ENCODE measurements around the gene CMSS1.
A peak's percentile ranks its signal among the peaks of the same experiment; 100 is the strongest.

The CMSS1 gene

DNA sequence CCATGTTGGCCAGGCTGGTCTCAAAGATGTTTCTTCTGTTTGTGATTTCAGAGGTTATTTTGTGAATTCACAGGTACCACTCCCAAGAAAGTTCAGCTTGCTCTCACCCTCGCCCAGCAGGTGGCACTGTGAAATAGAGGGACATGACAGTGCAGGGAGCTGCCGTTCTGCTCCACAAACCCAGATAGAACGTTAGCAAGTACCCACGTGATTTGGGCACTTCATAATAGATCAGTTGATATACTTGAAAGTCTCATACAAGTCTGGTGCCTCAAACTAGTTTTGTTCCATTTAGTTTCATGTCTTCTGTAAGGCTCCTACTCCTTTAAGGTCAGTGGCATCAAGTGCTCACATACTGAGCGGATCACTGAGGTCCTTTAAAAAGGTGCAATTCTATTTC, 251.2 kb downstream of the CMSS1 start:
- Histone ChIP-seq H3K9me3 (ENCODE audit: insufficient read depth, low read depth, low read length) (no peaks in the 10 kb centered on the region), H3K27me3 (ENCODE audit: insufficient read depth, low read length) (no peaks in the 10 kb centered on the region), H3K36me3 (ENCODE audit: insufficient read depth, low read depth, low read length) (no peaks in the 10 kb centered on the region)

DNA sequence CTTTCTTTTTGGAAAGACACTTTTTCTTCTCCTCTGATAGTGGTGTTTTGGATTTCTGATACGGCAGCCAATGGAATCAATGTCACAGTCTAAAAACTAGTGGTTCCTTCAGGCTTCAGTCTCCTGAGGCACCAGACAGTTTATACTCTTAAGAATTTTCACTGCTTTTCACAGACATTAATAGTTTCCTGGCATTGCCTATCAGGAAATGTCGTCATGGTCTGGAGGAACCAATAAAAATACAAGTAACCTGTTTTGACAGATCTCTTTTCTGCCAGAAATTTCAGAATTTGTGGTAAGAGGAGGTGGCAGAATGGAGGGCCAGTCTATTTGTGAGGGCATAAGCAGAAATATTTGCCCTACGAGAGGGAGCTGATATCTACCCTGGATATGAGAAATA, 251.8 kb downstream of the CMSS1 start:
- H3K27me3 ChIP-seq (ENCODE audit: insufficient read depth, low read length): no peaks in the 10 kb centered on the region
- no peaks in the 10 kb centered on the region for H3K9me3 ChIP-seq (ENCODE audit: insufficient read depth, low read depth, low read length)
- no peak overlapping the region for H3K27ac ChIP-seq (ENCODE audit: low read length)
- peaks cover 8% of the 10 kb centered on the region; the same call in 1 of the 2 replicates for H3K4me1 ChIP-seq (ENCODE audit: insufficient read depth, low read length)
- no peak overlapping the region for H3K9ac ChIP-seq (ENCODE audit: low read depth, low read length)
- no peak overlapping the region for H3K4me3 ChIP-seq (ENCODE audit: low read length)
- no peaks in the 10 kb centered on the region for H3K36me3 ChIP-seq (ENCODE audit: insufficient read depth, low read depth, low read length)

More for the DNA sequence above, 251.2 kb downstream of the CMSS1 start:
- Histone ChIP-seq H3K4me1 (ENCODE audit: insufficient read depth, low read length) (peaks cover 5% of the 10 kb centered on the region; the same call in 1 of the 2 replicates), H3K27ac (ENCODE audit: low read length) (no peak overlapping the region), H3K9ac (ENCODE audit: low read depth, low read length) (no peak overlapping the region), H3K4me3 (ENCODE audit: low read length) (no peak overlapping the region)

DNA sequence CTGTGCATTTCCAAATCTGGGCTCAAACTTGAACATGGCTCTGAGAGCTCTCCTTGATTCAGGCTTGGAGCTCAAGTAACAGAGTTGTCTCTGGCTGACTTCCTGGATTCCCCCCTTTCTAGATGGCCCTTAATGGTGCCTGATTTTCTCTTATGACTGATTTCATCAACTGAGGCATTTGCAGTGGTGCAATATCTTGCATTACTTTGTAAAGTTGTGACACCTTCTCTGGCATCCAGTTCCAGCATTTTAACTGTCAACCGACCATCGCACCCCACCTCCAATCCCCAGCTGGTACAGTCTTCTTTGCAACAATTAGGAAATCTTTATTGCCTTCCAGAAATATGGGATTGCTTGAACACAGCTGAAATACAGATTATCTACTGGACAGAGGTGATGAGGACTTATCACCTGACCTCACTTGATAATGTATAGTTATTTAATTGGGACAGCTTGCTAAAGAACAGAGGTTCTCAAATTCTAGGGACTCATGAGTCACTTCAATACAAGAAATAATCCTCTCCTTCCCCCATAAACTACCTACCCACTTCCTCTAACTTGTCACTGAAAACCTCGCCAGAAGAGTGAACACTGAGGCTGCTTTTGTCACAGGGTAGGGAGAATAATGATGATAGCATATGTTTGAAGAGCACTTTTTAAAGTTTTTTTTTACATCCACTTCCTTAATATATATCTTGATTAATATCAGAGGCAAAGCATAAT, 254.8 kb downstream of the CMSS1 start:
- no peaks in the 10 kb centered on the region for H3K36me3 ChIP-seq (ENCODE audit: insufficient read depth, low read depth, low read length)
- H3K9ac ChIP-seq (ENCODE audit: low read depth, low read length): no peak overlapping the region
- no peak overlapping the region for H3K4me3 ChIP-seq (ENCODE audit: low read length)
- H3K27me3 ChIP-seq (ENCODE audit: insufficient read depth, low read length): no peaks in the 10 kb centered on the region
- H3K9me3 ChIP-seq (ENCODE audit: insufficient read depth, low read depth, low read length): no peaks in the 10 kb centered on the region
- H3K27ac ChIP-seq (ENCODE audit: low read length): no peak overlapping the region
- peaks cover 8% of the 10 kb centered on the region; the same call in 1 of the 2 replicates for H3K4me1 ChIP-seq (ENCODE audit: insufficient read depth, low read length)

DNA sequence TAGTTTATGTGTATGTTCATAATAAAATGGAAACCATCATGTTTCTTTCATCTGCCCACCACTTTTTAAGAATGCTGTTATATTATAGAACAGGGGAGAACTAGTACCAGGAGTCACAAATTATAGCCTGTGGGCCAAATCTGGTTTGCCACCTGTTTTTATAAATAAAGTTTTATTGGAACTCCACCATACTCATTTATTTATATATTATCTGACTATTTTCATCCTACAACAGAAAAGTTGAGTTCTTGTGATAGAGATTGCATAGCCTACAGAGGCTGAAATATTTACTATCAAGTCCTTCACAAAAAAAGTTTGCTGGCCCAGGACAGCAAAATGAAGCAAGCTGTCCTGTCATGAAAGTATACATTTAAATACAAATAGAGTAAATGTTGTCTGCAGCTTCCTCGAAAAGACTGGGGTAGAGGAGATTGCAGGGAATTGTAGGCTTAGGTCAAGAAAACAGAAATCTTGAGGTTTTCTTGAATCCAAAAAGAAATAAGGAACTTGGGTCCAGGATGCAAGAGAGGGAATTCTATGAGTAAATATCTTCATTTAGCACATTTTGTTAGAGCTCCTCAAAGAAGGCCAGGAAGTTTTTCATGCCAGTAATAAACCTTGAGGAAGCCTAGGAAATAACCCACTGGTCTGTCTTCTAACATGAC, 255.5 kb downstream of the CMSS1 start:
- H3K27ac ChIP-seq (ENCODE audit: low read length): peak overlapping the region; percentile 3
- H3K4me1 ChIP-seq (ENCODE audit: insufficient read depth, low read length): peaks cover 8% of the 10 kb centered on the region; the same call in 1 of the 2 replicates

DNA sequence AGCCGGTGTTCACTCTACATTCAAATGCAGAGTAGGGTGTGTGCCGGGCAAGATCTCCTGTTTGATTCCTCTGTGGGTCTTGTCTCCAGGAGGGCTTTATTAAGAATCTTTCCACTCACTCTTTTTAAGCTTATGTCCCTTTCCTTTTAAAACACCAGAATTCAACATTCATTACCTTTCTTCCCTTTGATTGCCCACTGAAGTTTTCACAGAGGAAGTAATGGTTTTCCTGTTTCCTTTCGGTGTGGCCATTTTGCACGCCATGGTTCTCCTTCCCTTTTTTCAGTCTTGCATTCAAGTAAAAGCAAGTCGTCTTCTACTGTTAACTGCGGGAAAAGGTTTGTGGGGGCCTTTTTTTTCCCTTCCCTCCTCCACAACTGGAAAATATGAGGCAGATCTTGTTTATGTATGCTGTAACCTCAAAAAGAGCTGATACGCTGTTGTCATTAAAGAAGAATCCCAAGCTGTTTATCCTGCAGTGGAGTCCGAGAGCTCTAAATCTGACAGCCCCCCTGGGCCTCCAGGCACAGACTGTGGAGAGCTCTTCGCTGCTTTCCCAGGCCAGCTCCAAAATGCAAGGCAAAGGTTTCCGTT, 256.1 kb downstream of the CMSS1 start:
- Histone ChIP-seq H3K9me3 (ENCODE audit: insufficient read depth, low read depth, low read length) (no peaks in the 10 kb centered on the region), H3K9ac (ENCODE audit: low read depth, low read length) (peak overlapping the region; percentile 1; the same call in 1 of the 2 replicates), H3K36me3 (ENCODE audit: insufficient read depth, low read depth, low read length) (no peaks in the 10 kb centered on the region), H3K27ac (ENCODE audit: low read length) (peak overlapping the region; percentile 3), H3K27me3 (ENCODE audit: insufficient read depth, low read length) (no peaks in the 10 kb centered on the region), H3K4me1 (ENCODE audit: insufficient read depth, low read length) (peaks cover 8% of the 10 kb centered on the region; the same call in 1 of the 2 replicates), H3K4me3 (ENCODE audit: low read length) (peak overlapping the region; percentile 43; the same call in 1 of the 2 replicates)

More for the DNA sequence above, 255.5 kb downstream of the CMSS1 start:
- Histone ChIP-seq H3K9me3 (ENCODE audit: insufficient read depth, low read depth, low read length) (no peaks in the 10 kb centered on the region), H3K36me3 (ENCODE audit: insufficient read depth, low read depth, low read length) (no peaks in the 10 kb centered on the region), H3K9ac (ENCODE audit: low read depth, low read length) (no peak overlapping the region; the same call in 1 of the 2 replicates), H3K27me3 (ENCODE audit: insufficient read depth, low read length) (no peaks in the 10 kb centered on the region), H3K4me3 (ENCODE audit: low read length) (peak overlapping the region; percentile 43; the same call in 1 of the 2 replicates)

DNA sequence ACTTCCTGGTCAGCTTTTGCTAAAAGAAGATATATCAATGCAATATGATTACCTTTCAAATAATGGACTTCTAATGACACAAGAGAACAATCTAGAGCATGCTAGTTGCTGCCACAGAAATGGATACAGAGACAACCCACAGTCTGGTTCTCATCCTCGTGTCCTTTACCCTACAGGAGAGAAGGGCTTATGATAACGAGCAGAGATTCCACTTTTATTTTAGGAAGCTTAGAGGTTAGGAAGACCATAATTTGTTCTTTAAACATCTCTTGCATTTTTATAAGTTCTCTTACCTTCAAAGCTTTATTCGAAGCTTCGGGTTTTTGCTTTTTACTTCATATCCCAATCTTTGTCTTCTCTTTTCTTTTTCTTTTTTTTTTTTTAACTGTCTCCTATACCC, 257.5 kb downstream of the CMSS1 start:
- peaks cover 8% of the 10 kb centered on the region; the same call in 1 of the 2 replicates for H3K4me1 ChIP-seq (ENCODE audit: insufficient read depth, low read length)
- no peak overlapping the region for H3K9ac ChIP-seq (ENCODE audit: low read depth, low read length)
- no peaks in the 10 kb centered on the region for H3K27me3 ChIP-seq (ENCODE audit: insufficient read depth, low read length)
- H3K4me3 ChIP-seq (ENCODE audit: low read length): no peak overlapping the region
- H3K9me3 ChIP-seq (ENCODE audit: insufficient read depth, low read depth, low read length): no peaks in the 10 kb centered on the region
- no peaks in the 10 kb centered on the region for H3K36me3 ChIP-seq (ENCODE audit: insufficient read depth, low read depth, low read length)
- H3K27ac ChIP-seq (ENCODE audit: low read length): no peak overlapping the region

DNA sequence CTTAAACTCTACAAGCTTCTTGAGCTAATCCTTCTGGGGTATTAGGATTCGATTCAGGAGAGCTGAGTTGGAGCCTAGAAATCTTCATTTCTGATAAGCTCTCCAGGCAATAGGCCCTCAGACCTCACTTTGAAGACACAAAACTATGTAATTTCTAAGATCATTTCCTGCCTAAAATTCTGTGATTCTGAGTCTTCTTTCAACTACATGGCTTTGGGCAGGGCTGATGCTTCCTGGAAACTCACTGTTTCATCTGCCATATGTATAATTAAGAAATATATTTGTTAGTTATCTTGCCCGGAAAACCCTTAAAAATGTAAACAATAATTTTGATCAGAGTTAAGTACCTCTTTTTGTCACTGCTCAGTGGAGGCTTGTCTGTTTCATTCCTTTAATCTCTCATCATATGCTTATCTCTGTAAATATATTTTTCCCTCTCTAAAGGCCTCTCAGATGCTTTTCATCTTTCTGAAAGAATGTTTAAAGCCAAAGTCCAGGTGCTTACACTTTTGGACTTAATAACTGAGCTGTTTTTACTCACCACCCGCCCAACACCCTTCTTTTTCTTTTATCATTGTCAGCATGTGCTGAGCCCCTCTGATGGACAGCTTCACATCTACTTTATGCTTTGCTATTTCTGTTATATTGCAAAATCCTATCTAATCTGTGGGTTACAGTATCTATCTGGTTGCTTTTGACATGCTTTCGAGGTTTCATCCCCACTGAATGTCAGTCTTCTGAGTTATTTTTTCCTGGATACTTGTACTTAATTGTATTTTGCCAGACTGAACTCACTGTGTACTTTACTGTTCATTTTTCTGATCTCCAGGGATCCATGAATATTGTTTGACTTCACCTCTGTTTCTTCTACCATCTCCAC, 258.4 kb downstream of the CMSS1 start:
- Histone ChIP-seq H3K27ac (ENCODE audit: low read length) (no peak overlapping the region), H3K4me3 (ENCODE audit: low read length) (no peak overlapping the region)

DNA sequence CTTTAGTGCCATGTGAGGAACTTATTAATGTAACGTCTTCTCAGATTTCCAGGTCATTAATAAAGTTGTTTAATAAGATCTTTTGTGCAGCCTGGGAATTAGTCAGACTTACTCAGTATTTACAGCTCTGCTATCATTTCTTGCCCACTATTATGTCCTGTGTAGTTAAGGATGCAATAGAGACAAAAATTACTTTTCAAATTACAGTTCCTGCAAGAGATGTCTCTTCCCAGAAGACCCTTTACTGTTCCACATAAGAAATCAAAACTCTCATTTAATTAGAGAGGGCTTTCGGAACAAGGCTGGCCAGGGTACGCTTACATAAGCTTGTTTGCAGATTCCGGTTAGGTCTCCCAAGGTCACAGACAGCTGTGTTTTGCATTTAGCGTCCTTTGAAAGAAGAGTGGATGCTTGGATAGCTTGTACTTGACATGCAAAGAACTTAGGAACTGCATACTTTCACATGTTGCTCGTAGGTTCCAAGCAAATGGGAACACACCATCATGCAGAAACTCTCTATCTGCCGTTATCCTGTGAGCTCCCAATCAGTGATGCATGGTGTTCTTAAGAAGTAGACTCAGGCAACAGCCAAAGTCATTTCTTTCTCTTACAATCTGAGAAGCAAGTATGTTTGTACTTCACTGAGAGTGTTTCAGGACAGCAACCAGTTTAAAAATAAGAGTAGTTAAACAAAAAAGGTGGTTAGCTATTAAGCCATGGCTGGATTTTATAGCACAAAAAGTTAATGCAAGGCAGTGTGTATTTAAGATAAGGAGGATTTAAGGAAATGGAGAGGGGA, 259.3 kb downstream of the CMSS1 start:
- H3K9ac ChIP-seq (ENCODE audit: low read depth, low read length): no peak overlapping the region
- H3K36me3 ChIP-seq (ENCODE audit: insufficient read depth, low read depth, low read length): no peaks in the 10 kb centered on the region
- H3K4me1 ChIP-seq (ENCODE audit: insufficient read depth, low read length): peaks cover 8% of the 10 kb centered on the region; the same call in 1 of the 2 replicates
- H3K27me3 ChIP-seq (ENCODE audit: insufficient read depth, low read length): no peaks in the 10 kb centered on the region
- H3K9me3 ChIP-seq (ENCODE audit: insufficient read depth, low read depth, low read length): no peaks in the 10 kb centered on the region
- no peak overlapping the region for H3K4me3 ChIP-seq (ENCODE audit: low read length)
- no peak overlapping the region for H3K27ac ChIP-seq (ENCODE audit: low read length)

More for the DNA sequence above, 258.4 kb downstream of the CMSS1 start:
- Histone ChIP-seq H3K9me3 (ENCODE audit: insufficient read depth, low read depth, low read length) (no peaks in the 10 kb centered on the region), H3K4me1 (ENCODE audit: insufficient read depth, low read length) (peaks cover 8% of the 10 kb centered on the region; the same call in 1 of the 2 replicates), H3K27me3 (ENCODE audit: insufficient read depth, low read length) (no peaks in the 10 kb centered on the region), H3K9ac (ENCODE audit: low read depth, low read length) (no peak overlapping the region), H3K36me3 (ENCODE audit: insufficient read depth, low read depth, low read length) (no peaks in the 10 kb centered on the region)

DNA sequence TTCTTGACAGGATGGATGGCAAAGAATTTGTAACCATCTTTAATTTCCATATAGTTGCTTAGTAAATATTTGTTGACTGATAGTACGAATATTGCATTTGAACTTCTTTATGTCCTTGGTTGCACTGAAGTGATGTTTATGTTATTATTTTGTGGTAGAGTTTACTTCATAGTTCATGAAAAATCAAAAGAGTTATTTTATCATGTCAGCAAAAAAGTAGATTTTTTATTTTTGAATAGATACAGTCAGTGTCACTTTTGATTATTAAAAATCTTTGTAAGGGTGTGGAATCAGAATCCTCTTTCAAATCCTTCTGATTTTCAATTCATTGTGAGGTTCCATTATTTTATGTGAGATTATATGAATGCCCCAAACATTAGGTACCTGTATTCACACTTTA, 261.7 kb downstream of the CMSS1 start:
- H3K4me1 ChIP-seq (ENCODE audit: insufficient read depth, low read length): peaks cover under 1% of the 10 kb centered on the region; the same call in 1 of the 2 replicates

DNA sequence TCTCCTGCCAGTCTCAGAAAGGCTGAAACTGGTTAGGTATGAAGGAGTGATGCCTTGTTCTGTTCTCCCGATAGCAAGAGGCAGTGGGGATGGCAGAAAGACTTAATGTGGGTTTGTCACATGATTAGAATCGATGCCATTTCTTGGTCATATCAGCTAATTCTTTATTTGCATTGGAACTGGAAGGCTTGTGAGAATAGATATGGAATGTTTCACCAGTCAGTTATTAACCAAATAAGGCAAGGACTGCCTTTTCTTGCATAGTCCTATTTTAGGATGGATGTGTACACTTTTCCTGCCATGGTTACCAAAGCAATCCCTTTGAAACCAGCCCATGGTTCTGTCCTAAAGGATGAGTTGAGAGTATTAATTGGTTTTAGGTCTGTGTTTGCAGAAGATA, 262.9 kb downstream of the CMSS1 start:
- no peak overlapping the region for H3K27ac ChIP-seq (ENCODE audit: low read length)
- H3K9me3 ChIP-seq (ENCODE audit: insufficient read depth, low read depth, low read length): no peaks in the 10 kb centered on the region
- no peaks in the 10 kb centered on the region for H3K27me3 ChIP-seq (ENCODE audit: insufficient read depth, low read length)
- H3K4me1 ChIP-seq (ENCODE audit: insufficient read depth, low read length): no peaks in the 10 kb centered on the region
- no peak overlapping the region for H3K4me3 ChIP-seq (ENCODE audit: low read length)
- H3K9ac ChIP-seq (ENCODE audit: low read depth, low read length): no peak overlapping the region
- no peaks in the 10 kb centered on the region for H3K36me3 ChIP-seq (ENCODE audit: insufficient read depth, low read depth, low read length)

More for the DNA sequence above, 261.7 kb downstream of the CMSS1 start:
- Histone ChIP-seq H3K4me3 (ENCODE audit: low read length) (no peak overlapping the region), H3K27ac (ENCODE audit: low read length) (no peak overlapping the region), H3K9me3 (ENCODE audit: insufficient read depth, low read depth, low read length) (no peaks in the 10 kb centered on the region), H3K27me3 (ENCODE audit: insufficient read depth, low read length) (no peaks in the 10 kb centered on the region), H3K9ac (ENCODE audit: low read depth, low read length) (no peak overlapping the region), H3K36me3 (ENCODE audit: insufficient read depth, low read depth, low read length) (no peaks in the 10 kb centered on the region)

Measured in iPS-20b (cell line).